Lung (tissue), 12 donors: Measurements from ENCODE around the gene GPRIN3. TPM values are rescaled to one million over a fixed set of nuclear protein-coding genes. Genes with fewer than 3 reads are reported as not detected.

Experiments used
- ATAC-seq: fragments of 200-7000 bp; cut with Tn5 transposase; one replicate; pipeline ENCODE4 v1.9.1; 2020; ENCODE audit warnings: moderate number of reproducible peaks; ENCODE audit not compliant: insufficient read depth, low FRiP score
- DNase-seq, 3 donors: peaks; one replicate each; pipeline ENCODE4 v3.0.0-alpha.2; 2013 to 2017
- H3K27ac ChIP-seq, 2 donors: one replicate each; pipeline ENCODE4 v1.5.1; 2013; ENCODE audit warnings: mild to moderate bottlenecking in 2 of 2, moderate library complexity in 2 of 2, control low read depth in 1 of 2, inconsistent platforms in 1 of 2, low read depth in 1 of 2, low read length in 1 of 2
- H3K27me3 ChIP-seq, 3 donors: one replicate each; pipeline ENCODE4 v1.5.1; 2013; ENCODE audit warnings: low read length in 2 of 3; ENCODE audit not compliant: control insufficient read depth in 3 of 3, insufficient read depth in 3 of 3
- H3K36me3 ChIP-seq, 4 donors: one replicate each; pipeline ENCODE4 v1.5.1; 2013; ENCODE audit warnings: low read length in 4 of 4, mild to moderate bottlenecking in 1 of 4, moderate library complexity in 1 of 4; ENCODE audit not compliant: control insufficient read depth in 4 of 4, insufficient read depth in 4 of 4
- H3K4me1 ChIP-seq, 5 donors: one replicate each; pipeline ENCODE4 v1.5.1; 2013; ENCODE audit warnings: low read length in 5 of 5, mild to moderate bottlenecking in 2 of 5, moderate library complexity in 1 of 5; ENCODE audit not compliant: control insufficient read depth in 5 of 5, insufficient read depth in 5 of 5
- H3K4me3 ChIP-seq: one replicate; pipeline ENCODE4 v1.5.1; 2013; ENCODE audit warnings: mild to moderate bottlenecking, control low read depth, moderate library complexity
- H3K9ac ChIP-seq, 2 donors: one replicate each; pipeline ENCODE4 v1.5.1; 2013; ENCODE audit warnings: low read length in 2 of 2, control low read depth in 1 of 2; ENCODE audit not compliant: insufficient read depth in 1 of 2
- H3K9me3 ChIP-seq, 4 donors: one replicate each; pipeline ENCODE4 v1.5.1; 2013; ENCODE audit warnings: low read length in 3 of 4, mild to moderate bottlenecking in 1 of 4, moderate library complexity in 1 of 4; ENCODE audit not compliant: control insufficient read depth in 4 of 4, insufficient read depth in 3 of 4
- WGBS, 2 donors: extraction: QIAGEN DNeasy Blood & Tissue Kit; methylation state at CpG; one replicate each; pipeline ENCODE4 v1.1.7; 2013; 5-methylcytosine and 5-hydroxymethylcytosine counted together
- polyA plus RNA-seq, 2 donors: library from polyadenylated mRNA; stranded (reverse); fragments of 200-250 nt; gene quantifications; one replicate each; pipeline ENCODE4 v1.2.1, GENCODE V29; 2013
- total RNA-seq, 2 donors: library from RNA; depleted of rRNA in 1 of 2; stranded (reverse); fragments of >200 nt in 1 of 2; gene quantifications; one replicate each; pipeline ENCODE4 v1.2.1, GENCODE V29; 2014 to 2021
- TF ChIP-seq, protein P1 (sequence below): IDR thresholded peaks from 2 replicates; pipeline ENCODE4 v1.5.1; 2012; ENCODE audit warnings: mild to moderate bottlenecking; ENCODE audit errors: control extremely low read depth, extremely low read depth
- donor health status: control.
- donor health status: control.
- donor health status: Bipolar disorder and iron deficiency.
- donor health status: healthy.
- donor health status: DM: yes; HTN: yes; CAD: no.

GPRIN3 gene
- total and polyA plus RNA-seq, 4 donors: 1.6 to 14.4 (median 4.3) TPM

DNA sequence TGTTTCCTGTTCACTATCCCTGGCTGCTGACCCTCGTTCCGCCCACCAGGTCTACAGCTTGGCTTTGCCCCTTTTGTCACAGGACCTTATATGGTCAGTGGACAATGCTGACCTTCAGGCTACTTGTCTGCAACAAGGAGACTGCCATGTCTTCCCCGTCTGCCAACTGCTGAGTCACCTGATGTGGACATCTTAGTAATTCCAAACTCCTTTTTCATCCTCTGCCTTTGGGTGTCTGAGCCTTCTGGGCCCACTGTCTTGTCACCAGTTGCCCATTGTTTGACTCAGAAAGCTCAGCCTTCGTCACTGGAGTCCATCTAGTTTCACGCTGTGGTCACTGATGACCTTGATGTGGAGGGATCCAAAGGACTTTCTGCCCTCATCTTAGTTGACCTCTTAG is 30.2 kb downstream of the GPRIN3 start:
- peak overlapping the region in 1 of 2 donors; percentile 68 for H3K27ac ChIP-seq
- DNase-seq (no peak), ATAC-seq (no peak)

DNA sequence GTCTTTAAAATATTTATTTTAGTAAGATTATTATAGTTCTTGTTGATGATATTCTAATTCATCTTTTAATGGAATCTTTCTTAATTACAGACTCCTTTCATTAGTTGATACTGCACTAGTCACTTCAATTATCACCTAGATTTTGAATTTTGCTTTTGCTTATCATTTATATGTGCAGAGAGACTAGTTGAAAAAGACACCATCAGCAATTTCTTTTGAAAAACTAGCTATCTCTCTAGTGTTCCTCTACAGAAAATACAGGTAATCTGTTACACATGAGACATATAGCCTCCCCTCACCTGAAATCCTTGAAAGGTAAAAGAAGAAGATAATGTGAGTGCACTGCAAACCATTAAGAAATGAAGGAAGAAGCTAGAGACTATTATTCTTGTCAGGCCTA is 31.3 kb downstream of the GPRIN3 start:
- H3K9ac ChIP-seq: no peak overlapping the region
- no peaks in the 10 kb centered on the region for H3K27me3 ChIP-seq
- no peak for ATAC-seq
- DNase-seq: no peak
- no peak overlapping the region for H3K4me3 ChIP-seq
- no peaks in the 10 kb centered on the region for H3K9me3 ChIP-seq
- TF ChIP-seq, protein P1, sequence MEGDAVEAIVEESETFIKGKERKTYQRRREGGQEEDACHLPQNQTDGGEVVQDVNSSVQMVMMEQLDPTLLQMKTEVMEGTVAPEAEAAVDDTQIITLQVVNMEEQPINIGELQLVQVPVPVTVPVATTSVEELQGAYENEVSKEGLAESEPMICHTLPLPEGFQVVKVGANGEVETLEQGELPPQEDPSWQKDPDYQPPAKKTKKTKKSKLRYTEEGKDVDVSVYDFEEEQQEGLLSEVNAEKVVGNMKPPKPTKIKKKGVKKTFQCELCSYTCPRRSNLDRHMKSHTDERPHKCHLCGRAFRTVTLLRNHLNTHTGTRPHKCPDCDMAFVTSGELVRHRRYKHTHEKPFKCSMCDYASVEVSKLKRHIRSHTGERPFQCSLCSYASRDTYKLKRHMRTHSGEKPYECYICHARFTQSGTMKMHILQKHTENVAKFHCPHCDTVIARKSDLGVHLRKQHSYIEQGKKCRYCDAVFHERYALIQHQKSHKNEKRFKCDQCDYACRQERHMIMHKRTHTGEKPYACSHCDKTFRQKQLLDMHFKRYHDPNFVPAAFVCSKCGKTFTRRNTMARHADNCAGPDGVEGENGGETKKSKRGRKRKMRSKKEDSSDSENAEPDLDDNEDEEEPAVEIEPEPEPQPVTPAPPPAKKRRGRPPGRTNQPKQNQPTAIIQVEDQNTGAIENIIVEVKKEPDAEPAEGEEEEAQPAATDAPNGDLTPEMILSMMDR: no peak
- no peaks in the 10 kb centered on the region for H3K36me3 ChIP-seq
- H3K4me1 ChIP-seq: peaks cover 0 to 17% (median 0%) of the 10 kb centered on the region in 5 donors
- no peak overlapping the region for H3K27ac ChIP-seq

More for the DNA sequence above, 30.2 kb downstream of the GPRIN3 start:
- H3K4me3 ChIP-seq: no peak overlapping the region
- no peak overlapping the region for H3K9ac ChIP-seq
- no peaks in the 10 kb centered on the region for H3K36me3 ChIP-seq
- H3K4me1 ChIP-seq: peaks cover 0 to 19% (median 0%) of the 10 kb centered on the region in 5 donors
- 89 to 92% methylated on average over 5 of the region's 5 CpGs for WGBS, 2 donors
- TF ChIP-seq, protein P1: no peak
- no peaks in the 10 kb centered on the region for H3K9me3 ChIP-seq
- no peaks in the 10 kb centered on the region for H3K27me3 ChIP-seq

DNA sequence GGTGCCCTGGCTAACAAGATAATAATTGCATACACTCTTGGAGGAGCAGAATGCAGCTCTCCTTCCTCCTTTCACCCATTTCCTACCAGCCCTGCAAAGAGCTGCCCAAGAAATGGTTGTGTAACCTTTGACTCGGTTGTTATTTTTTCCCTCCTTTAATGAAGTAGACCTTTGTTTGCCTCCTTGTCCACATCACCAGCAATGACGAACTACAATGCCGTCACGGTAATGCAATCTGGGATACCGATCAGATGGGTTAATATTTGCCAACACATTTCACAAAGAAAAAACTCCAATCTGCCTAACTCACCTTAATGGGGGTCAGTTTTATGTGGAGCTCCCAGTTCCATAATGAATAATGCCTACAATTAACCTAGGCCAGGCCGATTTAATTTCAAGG is 32.0 kb downstream of the GPRIN3 start:
- H3K4me3 ChIP-seq: no peak overlapping the region
- no peak for ATAC-seq
- H3K4me1 ChIP-seq: peaks cover 0 to 17% (median 0%) of the 10 kb centered on the region in 5 donors
- H3K9ac ChIP-seq: no peak overlapping the region
- no peak overlapping the region for H3K27ac ChIP-seq
- TF ChIP-seq, protein P1: no peak
- H3K27me3 ChIP-seq: no peaks in the 10 kb centered on the region
- H3K9me3 ChIP-seq: no peaks in the 10 kb centered on the region
- no peaks in the 10 kb centered on the region for H3K36me3 ChIP-seq
- DNase-seq: no peak
- 69 to 75% methylated on average over 6 of the region's 6 CpGs for WGBS, 2 donors

DNA sequence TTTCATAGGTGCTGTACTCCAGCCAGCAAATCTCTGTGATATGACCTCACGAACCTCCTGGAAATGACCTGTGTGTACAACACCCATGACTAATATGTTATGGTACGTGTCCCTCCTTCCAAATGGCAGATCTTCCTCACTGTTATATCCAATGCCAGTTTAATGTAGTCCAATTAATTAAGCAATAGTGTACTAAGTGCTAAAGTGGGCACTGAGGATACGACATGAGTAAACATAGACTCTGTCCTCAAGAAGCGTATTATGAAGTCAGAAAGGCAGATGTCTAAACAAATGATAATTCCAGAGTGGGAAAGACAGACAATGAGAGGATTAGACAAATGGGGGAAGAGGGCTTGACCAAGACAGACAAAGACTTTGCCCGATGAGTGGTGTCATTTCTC is 33.9 kb downstream of the GPRIN3 start:
- ATAC-seq: no peak

More for the DNA sequence above, 33.9 kb downstream of the GPRIN3 start:
- 81 to 86% methylated on average over 5 of the region's 5 CpGs for WGBS, 2 donors
- Histone ChIP-seq H3K27ac (peak overlapping the region in 1 of 2 donors; percentile 84), H3K9ac (no peak overlapping the region), H3K36me3 (no peaks in the 10 kb centered on the region), H3K4me3 (no peak overlapping the region), H3K4me1 (peaks cover 0 to 22% (median 0%) of the 10 kb centered on the region in 5 donors), H3K27me3 (no peaks in the 10 kb centered on the region), H3K9me3 (no peaks in the 10 kb centered on the region)
- TF ChIP-seq, protein P1: no peak
- no peak for DNase-seq
